ENCODE measurements around the gene ZC3H10.

DNA sequence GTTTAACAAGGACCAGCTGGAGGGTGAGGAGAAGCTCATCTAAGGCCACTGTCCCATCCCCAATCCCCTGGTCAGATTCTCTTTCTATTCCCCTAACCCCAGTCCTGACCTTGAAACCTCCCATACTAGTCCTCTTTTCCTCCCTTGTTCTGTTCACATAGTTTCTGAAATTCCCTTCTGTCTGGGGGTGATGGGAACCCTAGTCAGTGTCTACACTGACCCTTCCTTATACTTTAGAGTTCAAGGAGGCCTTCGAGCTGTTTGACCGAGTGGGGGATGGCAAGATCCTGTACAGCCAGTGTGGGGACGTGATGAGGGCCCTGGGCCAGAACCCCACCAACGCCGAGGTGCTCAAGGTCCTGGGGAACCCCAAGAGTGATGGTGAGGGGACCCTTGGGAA lies 36.8 kb downstream of the ZC3H10 start:
- TF ChIP-seq, protein P1, sequence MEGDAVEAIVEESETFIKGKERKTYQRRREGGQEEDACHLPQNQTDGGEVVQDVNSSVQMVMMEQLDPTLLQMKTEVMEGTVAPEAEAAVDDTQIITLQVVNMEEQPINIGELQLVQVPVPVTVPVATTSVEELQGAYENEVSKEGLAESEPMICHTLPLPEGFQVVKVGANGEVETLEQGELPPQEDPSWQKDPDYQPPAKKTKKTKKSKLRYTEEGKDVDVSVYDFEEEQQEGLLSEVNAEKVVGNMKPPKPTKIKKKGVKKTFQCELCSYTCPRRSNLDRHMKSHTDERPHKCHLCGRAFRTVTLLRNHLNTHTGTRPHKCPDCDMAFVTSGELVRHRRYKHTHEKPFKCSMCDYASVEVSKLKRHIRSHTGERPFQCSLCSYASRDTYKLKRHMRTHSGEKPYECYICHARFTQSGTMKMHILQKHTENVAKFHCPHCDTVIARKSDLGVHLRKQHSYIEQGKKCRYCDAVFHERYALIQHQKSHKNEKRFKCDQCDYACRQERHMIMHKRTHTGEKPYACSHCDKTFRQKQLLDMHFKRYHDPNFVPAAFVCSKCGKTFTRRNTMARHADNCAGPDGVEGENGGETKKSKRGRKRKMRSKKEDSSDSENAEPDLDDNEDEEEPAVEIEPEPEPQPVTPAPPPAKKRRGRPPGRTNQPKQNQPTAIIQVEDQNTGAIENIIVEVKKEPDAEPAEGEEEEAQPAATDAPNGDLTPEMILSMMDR (IDR thresholded peaks at IDR 0.05 in 8 of 11, conservative IDR thresholded peaks at IDR 0.05 in 3 of 11), result no peak
- TF ChIP-seq POLR2A (IDR thresholded peaks at IDR 0.05) (no peak), POLR2AphosphoS5 (IDR thresholded peaks at IDR 0.05) (no peak)
